ENCODE measurements around the gene ORC3.
A peak's percentile ranks its signal among the peaks of the same experiment; 100 is the strongest.

The ORC3 gene

GRCh38 chr6:87630746-87631145 is 40.8 kb downstream of the ORC3 start:
- H3K4me1 ChIP-seq (ENCODE audit: control insufficient read depth in 1 of 2, insufficient read depth in 2 of 2, low read length in 2 of 2): peaks cover 4 to 6% of the 10 kb centered on the region in 2 donors
- H3K27me3 ChIP-seq (ENCODE audit: control insufficient read depth in 1 of 2, insufficient read depth in 2 of 2, low read length in 2 of 2): no peaks in the 10 kb centered on the region
- H3K4me3 ChIP-seq (ENCODE audit: low read depth in 1 of 2, low read length in 2 of 2): no peak overlapping the region
- H3K27ac ChIP-seq (ENCODE audit: low read depth, low read length): no peak overlapping the region
- H3K36me3 ChIP-seq (ENCODE audit: control insufficient read depth in 1 of 2, insufficient read depth in 2 of 2, low read length in 2 of 2): peaks cover 0 to 8% of the 10 kb centered on the region in 2 donors
- H3K9ac ChIP-seq (ENCODE audit: low read depth in 1 of 2, low read length in 2 of 2): no peak overlapping the region
- no peaks in the 10 kb centered on the region for H3K9me3 ChIP-seq (ENCODE audit: control insufficient read depth in 1 of 2, low read length in 2 of 2)

GRCh38 chr6:87633851-87634250 is 43.9 kb downstream of the ORC3 start:
- H3K27ac ChIP-seq (ENCODE audit: low read depth, low read length): no peak overlapping the region
- peaks cover 0 to 1% of the 10 kb centered on the region in 2 donors for H3K4me1 ChIP-seq (ENCODE audit: control insufficient read depth in 1 of 2, insufficient read depth in 2 of 2, low read length in 2 of 2)
- peaks cover 10 to 20% of the 10 kb centered on the region in 2 donors for H3K36me3 ChIP-seq (ENCODE audit: control insufficient read depth in 1 of 2, insufficient read depth in 2 of 2, low read length in 2 of 2)
- no peak overlapping the region for H3K9ac ChIP-seq (ENCODE audit: low read depth in 1 of 2, low read length in 2 of 2)
- no peak overlapping the region for H3K4me3 ChIP-seq (ENCODE audit: low read depth in 1 of 2, low read length in 2 of 2)
- no peaks in the 10 kb centered on the region for H3K27me3 ChIP-seq (ENCODE audit: control insufficient read depth in 1 of 2, insufficient read depth in 2 of 2, low read length in 2 of 2)
- H3K9me3 ChIP-seq (ENCODE audit: control insufficient read depth in 1 of 2, low read length in 2 of 2): no peaks in the 10 kb centered on the region

GRCh38 chr6:87636315-87636714 is 46.4 kb downstream of the ORC3 start:
- H3K36me3 ChIP-seq (ENCODE audit: control insufficient read depth in 1 of 2, insufficient read depth in 2 of 2, low read length in 2 of 2): peaks cover 10 to 20% of the 10 kb centered on the region in 2 donors
- H3K27me3 ChIP-seq (ENCODE audit: control insufficient read depth in 1 of 2, insufficient read depth in 2 of 2, low read length in 2 of 2): no peaks in the 10 kb centered on the region
- H3K9ac ChIP-seq (ENCODE audit: low read depth in 1 of 2, low read length in 2 of 2): no peak overlapping the region
- H3K4me1 ChIP-seq (ENCODE audit: control insufficient read depth in 1 of 2, insufficient read depth in 2 of 2, low read length in 2 of 2): no peaks in the 10 kb centered on the region
- no peaks in the 10 kb centered on the region for H3K9me3 ChIP-seq (ENCODE audit: control insufficient read depth in 1 of 2, low read length in 2 of 2)
- H3K27ac ChIP-seq (ENCODE audit: low read depth, low read length): no peak overlapping the region
- H3K4me3 ChIP-seq (ENCODE audit: low read depth in 1 of 2, low read length in 2 of 2): no peak overlapping the region

GRCh38 chr6:87637106-87637505 is 47.2 kb downstream of the ORC3 start:
- no peaks in the 10 kb centered on the region for H3K9me3 ChIP-seq (ENCODE audit: control insufficient read depth in 1 of 2, low read length in 2 of 2)
- H3K27ac ChIP-seq (ENCODE audit: low read depth, low read length): no peak overlapping the region
- H3K4me3 ChIP-seq (ENCODE audit: low read depth in 1 of 2, low read length in 2 of 2): no peak overlapping the region
- no peak overlapping the region for H3K9ac ChIP-seq (ENCODE audit: low read depth in 1 of 2, low read length in 2 of 2)
- H3K4me1 ChIP-seq (ENCODE audit: control insufficient read depth in 1 of 2, insufficient read depth in 2 of 2, low read length in 2 of 2): no peaks in the 10 kb centered on the region
- peaks cover 10 to 20% of the 10 kb centered on the region in 2 donors for H3K36me3 ChIP-seq (ENCODE audit: control insufficient read depth in 1 of 2, insufficient read depth in 2 of 2, low read length in 2 of 2)
- H3K27me3 ChIP-seq (ENCODE audit: control insufficient read depth in 1 of 2, insufficient read depth in 2 of 2, low read length in 2 of 2): no peaks in the 10 kb centered on the region

GRCh38 chr6:87639373-87639772 is 49.4 kb downstream of the ORC3 start:
- Histone ChIP-seq H3K4me3 (ENCODE audit: low read depth in 1 of 2, low read length in 2 of 2) (no peak overlapping the region), H3K9me3 (ENCODE audit: control insufficient read depth in 1 of 2, low read length in 2 of 2) (no peaks in the 10 kb centered on the region), H3K9ac (ENCODE audit: low read depth in 1 of 2, low read length in 2 of 2) (no peak overlapping the region), H3K36me3 (ENCODE audit: control insufficient read depth in 1 of 2, insufficient read depth in 2 of 2, low read length in 2 of 2) (peaks cover 10 to 20% of the 10 kb centered on the region in 2 donors), H3K27ac (ENCODE audit: low read depth, low read length) (no peak overlapping the region), H3K4me1 (ENCODE audit: control insufficient read depth in 1 of 2, insufficient read depth in 2 of 2, low read length in 2 of 2) (no peaks in the 10 kb centered on the region), H3K27me3 (ENCODE audit: control insufficient read depth in 1 of 2, insufficient read depth in 2 of 2, low read length in 2 of 2) (no peaks in the 10 kb centered on the region)

GRCh38 chr6:87641065-87641692 is 51.2 kb downstream of the ORC3 start:
- no peak overlapping the region for H3K27ac ChIP-seq (ENCODE audit: low read depth, low read length)
- peaks cover 10 to 13% of the 10 kb centered on the region in 2 donors for H3K36me3 ChIP-seq (ENCODE audit: control insufficient read depth in 1 of 2, insufficient read depth in 2 of 2, low read length in 2 of 2)
- H3K9me3 ChIP-seq (ENCODE audit: control insufficient read depth in 1 of 2, low read length in 2 of 2): no peaks in the 10 kb centered on the region
- no peak overlapping the region for H3K9ac ChIP-seq (ENCODE audit: low read depth in 1 of 2, low read length in 2 of 2)
- no peak overlapping the region for H3K4me3 ChIP-seq (ENCODE audit: low read depth in 1 of 2, low read length in 2 of 2)
- no peaks in the 10 kb centered on the region for H3K4me1 ChIP-seq (ENCODE audit: control insufficient read depth in 1 of 2, insufficient read depth in 2 of 2, low read length in 2 of 2)
- no peaks in the 10 kb centered on the region for H3K27me3 ChIP-seq (ENCODE audit: control insufficient read depth in 1 of 2, insufficient read depth in 2 of 2, low read length in 2 of 2)

GRCh38 chr6:87645080-87645479 is 55.1 kb downstream of the ORC3 start:
- Histone ChIP-seq H3K9ac (ENCODE audit: low read depth in 1 of 2, low read length in 2 of 2) (no peak overlapping the region), H3K27ac (ENCODE audit: low read depth, low read length) (no peak overlapping the region), H3K9me3 (ENCODE audit: control insufficient read depth in 1 of 2, low read length in 2 of 2) (no peaks in the 10 kb centered on the region), H3K27me3 (ENCODE audit: control insufficient read depth in 1 of 2, insufficient read depth in 2 of 2, low read length in 2 of 2) (no peaks in the 10 kb centered on the region), H3K36me3 (ENCODE audit: control insufficient read depth in 1 of 2, insufficient read depth in 2 of 2, low read length in 2 of 2) (no peaks in the 10 kb centered on the region), H3K4me1 (ENCODE audit: control insufficient read depth in 1 of 2, insufficient read depth in 2 of 2, low read length in 2 of 2) (no peaks in the 10 kb centered on the region), H3K4me3 (ENCODE audit: low read depth in 1 of 2, low read length in 2 of 2) (peak overlapping the region; percentile 22 to 53)

- H3K36me3 ChIP-seq (ENCODE audit: control insufficient read depth in 1 of 2, insufficient read depth in 2 of 2, low read length in 2 of 2): peaks cover 0 to 3% of the 10 kb centered on the region in 2 donors
- no peaks in the 10 kb centered on the region for H3K9me3 ChIP-seq (ENCODE audit: control insufficient read depth in 1 of 2, low read length in 2 of 2)
- H3K4me3 ChIP-seq (ENCODE audit: low read depth in 1 of 2, low read length in 2 of 2): no peak overlapping the region
- no peaks in the 10 kb centered on the region for H3K27me3 ChIP-seq (ENCODE audit: control insufficient read depth in 1 of 2, insufficient read depth in 2 of 2, low read length in 2 of 2)
- no peak overlapping the region for H3K9ac ChIP-seq (ENCODE audit: low read depth in 1 of 2, low read length in 2 of 2)
- no peak overlapping the region for H3K27ac ChIP-seq (ENCODE audit: low read depth, low read length)
- H3K4me1 ChIP-seq (ENCODE audit: control insufficient read depth in 1 of 2, insufficient read depth in 2 of 2, low read length in 2 of 2): no peaks in the 10 kb centered on the region
These were observed 63.4 kb downstream of the ORC3 start for GRCh38 chr6:87653074-87653962.

- H3K36me3 ChIP-seq (ENCODE audit: control insufficient read depth in 1 of 2, insufficient read depth in 2 of 2, low read length in 2 of 2): peaks cover 0 to 3% of the 10 kb centered on the region in 2 donors
- H3K27ac ChIP-seq (ENCODE audit: low read depth, low read length): no peak overlapping the region
- H3K4me1 ChIP-seq (ENCODE audit: control insufficient read depth in 1 of 2, insufficient read depth in 2 of 2, low read length in 2 of 2): no peaks in the 10 kb centered on the region
- H3K27me3 ChIP-seq (ENCODE audit: control insufficient read depth in 1 of 2, insufficient read depth in 2 of 2, low read length in 2 of 2): no peaks in the 10 kb centered on the region
- H3K9ac ChIP-seq (ENCODE audit: low read depth in 1 of 2, low read length in 2 of 2): no peak overlapping the region
- H3K4me3 ChIP-seq (ENCODE audit: low read depth in 1 of 2, low read length in 2 of 2): no peak overlapping the region
- H3K9me3 ChIP-seq (ENCODE audit: control insufficient read depth in 1 of 2, low read length in 2 of 2): no peaks in the 10 kb centered on the region
These were observed 64.2 kb downstream of the ORC3 start for GRCh38 chr6:87654122-87654521.

GRCh38 chr6:87654875-87655454 is 65.0 kb downstream of the ORC3 start:
- no peaks in the 10 kb centered on the region for H3K4me1 ChIP-seq (ENCODE audit: control insufficient read depth in 1 of 2, insufficient read depth in 2 of 2, low read length in 2 of 2)
- no peak overlapping the region for H3K4me3 ChIP-seq (ENCODE audit: low read depth in 1 of 2, low read length in 2 of 2)
- no peaks in the 10 kb centered on the region for H3K9me3 ChIP-seq (ENCODE audit: control insufficient read depth in 1 of 2, low read length in 2 of 2)
- no peak overlapping the region for H3K9ac ChIP-seq (ENCODE audit: low read depth in 1 of 2, low read length in 2 of 2)
- no peaks in the 10 kb centered on the region for H3K27me3 ChIP-seq (ENCODE audit: control insufficient read depth in 1 of 2, insufficient read depth in 2 of 2, low read length in 2 of 2)
- H3K27ac ChIP-seq (ENCODE audit: low read depth, low read length): no peak overlapping the region
- H3K36me3 ChIP-seq (ENCODE audit: control insufficient read depth in 1 of 2, insufficient read depth in 2 of 2, low read length in 2 of 2): peaks cover 0 to 3% of the 10 kb centered on the region in 2 donors

Measured in duodenal mucosa (tissue), 2 donors.